HG03280 (cell line): ENCODE data around the gene TIMM22.

Source experiments
- ATAC-seq: cut with Tn5 transposase; IDR thresholded peaks from one replicate; pipeline ENCODE4 v1.9.1; 2021; ENCODE audit warnings: mild to moderate bottlenecking, moderate library complexity; ENCODE audit not compliant: unreplicated experiment

TIMM22 gene

DNA sequence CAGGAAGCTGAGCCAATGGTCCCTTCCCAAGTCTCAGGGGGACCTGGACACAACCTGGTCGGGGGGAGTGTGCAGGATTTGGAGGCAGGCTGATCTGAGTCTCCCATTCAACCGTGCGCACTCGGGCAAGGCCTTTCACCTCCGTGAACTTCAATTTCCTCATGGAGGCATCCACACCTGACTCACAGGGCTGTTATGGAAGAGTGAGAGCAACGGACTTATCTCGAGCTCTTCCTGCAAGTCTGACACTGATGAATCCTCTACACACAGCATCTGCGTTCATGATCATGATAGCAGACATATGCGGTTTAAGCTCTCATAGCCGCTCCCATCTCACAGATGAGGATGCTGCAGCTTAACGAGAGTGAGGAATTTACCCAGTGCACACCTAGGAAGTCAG is 21.6 kb downstream of the TIMM22 start:
- ATAC-seq = no peak

DNA sequence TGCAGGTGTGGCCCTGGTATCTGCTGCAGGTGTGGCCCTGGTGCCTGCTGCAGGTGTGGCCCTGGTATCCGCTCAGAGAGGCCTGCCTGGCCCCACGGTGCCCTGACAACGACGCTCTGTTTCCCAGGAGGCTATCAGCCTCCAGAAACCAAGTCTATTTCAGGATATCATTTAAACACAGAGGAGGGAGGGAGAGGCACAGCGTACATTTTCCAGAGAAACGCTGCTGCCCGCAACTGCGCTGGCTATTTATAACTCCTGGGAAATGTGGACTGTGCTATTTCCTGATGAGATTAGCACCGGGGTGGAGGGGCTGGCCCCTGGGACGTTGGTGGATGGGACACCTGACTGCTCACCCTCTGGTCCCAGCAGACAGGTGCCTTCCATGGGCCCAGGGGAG is 22.5 kb downstream of the TIMM22 start:
- no peak for ATAC-seq

- ATAC-seq = no peak
These were observed 24.2 kb downstream of the TIMM22 start for GRCh38 chr17:1021147-1021546.

DNA sequence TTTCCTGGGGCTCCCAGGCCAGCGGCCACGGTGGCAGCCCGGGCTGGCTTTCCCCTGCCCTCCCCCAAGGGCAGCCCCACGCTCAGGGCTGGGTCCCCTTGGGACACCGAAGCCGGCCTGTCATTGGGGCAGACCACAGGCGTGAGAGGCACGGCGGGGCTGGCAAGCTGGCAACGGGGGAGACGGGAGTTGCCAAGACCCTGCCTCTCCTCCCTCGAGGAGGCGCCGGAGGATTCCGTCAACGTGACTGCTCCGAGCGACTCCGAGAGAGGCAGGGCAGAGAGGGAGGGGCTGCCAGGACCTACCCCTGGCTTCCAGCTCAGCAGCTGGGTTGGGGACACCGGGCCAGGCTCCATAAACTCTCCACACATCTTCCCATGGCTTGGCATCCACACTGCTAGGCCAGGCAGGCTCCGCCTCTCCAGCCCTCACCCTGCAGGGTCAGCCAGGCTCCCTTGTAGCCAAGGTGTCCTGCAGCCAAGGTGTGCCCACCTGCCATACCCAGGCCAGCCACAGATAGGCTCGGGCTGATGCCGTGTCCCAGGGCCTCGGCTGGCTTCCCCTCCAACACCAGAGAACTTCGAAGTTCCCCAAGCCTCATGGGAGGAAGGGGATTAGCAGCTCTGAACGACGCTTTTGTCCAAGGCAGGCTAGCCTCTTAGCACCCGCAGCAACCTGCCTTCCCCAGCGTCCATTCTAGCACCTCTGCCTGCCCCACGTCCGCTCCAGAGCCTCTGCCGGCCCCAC is 25.5 kb downstream of the TIMM22 start:
- no peak for ATAC-seq

- ATAC-seq = no peak
These were observed 27.1 kb downstream of the TIMM22 start for GRCh38 chr17:1024076-1024475.

DNA sequence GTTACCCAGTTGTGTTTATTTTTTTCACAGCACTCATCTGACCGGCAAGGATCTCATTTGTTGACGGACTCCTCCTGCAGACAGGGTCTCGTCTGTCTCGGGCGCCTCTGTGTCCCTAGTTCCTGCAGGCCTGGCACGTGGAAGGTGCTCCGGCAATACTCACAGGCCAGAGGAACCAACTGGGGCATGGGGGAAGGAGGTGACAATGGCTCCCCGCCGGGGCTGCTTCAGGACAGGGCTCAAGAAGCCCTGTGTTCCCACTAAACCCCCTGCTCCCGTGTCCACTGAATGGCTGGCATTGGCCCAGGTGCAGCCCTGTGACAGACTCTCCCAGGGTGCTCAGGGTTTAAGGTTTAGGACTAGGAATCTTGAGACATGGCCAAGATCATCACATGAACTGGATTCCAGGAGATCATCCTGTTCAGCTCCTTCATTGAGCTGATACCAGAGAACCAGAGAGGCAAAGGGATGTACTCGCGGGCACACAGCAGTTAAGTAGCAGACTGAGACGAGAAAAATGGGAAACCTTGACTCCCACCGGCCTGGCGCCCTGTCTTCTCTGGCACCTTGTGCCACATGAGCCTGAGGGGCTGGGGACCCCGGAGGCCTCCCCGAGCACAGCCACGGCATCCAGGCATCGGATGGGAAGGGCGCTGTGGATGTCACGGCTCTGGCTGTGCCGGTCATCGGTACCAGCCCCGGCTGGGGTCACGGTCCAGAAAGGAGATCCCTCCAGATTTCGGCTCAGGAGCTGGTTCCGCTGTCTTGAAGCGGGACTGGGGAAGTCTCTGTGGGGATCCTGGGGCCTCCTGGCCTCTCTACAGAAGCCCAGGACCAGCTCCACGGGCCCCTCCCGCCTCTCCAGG is 29.0 kb downstream of the TIMM22 start:
- no peak for ATAC-seq

DNA sequence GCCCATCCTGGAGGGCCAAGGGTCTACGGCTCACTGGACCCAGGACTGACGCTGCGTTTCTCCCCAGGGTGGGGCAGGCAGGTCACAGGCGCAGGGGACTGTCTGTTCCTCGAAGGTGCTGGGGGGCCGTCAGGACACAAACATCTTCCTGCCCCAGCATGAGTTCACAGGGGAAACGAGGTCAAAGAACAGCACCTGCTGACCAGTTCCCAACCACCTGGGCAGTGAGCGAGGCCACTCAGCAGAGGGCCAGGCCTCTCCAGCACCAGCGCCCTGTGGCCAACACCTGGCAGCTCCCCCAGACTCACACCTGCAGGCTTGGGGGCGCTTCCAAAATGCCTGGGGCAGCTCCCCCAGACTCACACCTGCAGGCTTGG is 29.7 kb downstream of the TIMM22 start:
- ATAC-seq = no peak

DNA sequence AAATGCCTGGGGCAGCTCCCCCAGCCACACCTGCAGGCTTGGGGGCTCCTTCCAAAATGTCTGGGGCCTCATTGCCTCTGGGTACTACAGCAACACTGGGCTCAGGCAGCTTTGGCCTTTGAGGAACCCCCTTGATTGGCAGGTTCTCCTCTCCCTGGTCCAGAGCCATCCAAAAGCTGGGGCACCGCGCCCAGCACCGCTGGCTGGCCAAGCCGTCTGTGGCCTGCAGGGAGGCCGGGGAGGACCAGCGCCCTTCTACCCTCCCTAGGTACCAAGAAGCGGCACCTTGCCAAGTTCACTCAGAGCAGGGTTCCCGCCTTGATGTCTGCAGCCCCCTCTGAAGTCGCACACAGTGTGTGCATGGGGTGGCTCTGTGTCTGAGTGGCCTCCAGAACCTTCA is 30.1 kb downstream of the TIMM22 start:
- ATAC-seq = no peak

- no peak for ATAC-seq
These were observed 32.4 kb downstream of the TIMM22 start for GRCh38 chr17:1029196-1029921.

GRCh38 chr17:1029922-1030644 is 33.2 kb downstream of the TIMM22 start:
- no peak for ATAC-seq

DNA sequence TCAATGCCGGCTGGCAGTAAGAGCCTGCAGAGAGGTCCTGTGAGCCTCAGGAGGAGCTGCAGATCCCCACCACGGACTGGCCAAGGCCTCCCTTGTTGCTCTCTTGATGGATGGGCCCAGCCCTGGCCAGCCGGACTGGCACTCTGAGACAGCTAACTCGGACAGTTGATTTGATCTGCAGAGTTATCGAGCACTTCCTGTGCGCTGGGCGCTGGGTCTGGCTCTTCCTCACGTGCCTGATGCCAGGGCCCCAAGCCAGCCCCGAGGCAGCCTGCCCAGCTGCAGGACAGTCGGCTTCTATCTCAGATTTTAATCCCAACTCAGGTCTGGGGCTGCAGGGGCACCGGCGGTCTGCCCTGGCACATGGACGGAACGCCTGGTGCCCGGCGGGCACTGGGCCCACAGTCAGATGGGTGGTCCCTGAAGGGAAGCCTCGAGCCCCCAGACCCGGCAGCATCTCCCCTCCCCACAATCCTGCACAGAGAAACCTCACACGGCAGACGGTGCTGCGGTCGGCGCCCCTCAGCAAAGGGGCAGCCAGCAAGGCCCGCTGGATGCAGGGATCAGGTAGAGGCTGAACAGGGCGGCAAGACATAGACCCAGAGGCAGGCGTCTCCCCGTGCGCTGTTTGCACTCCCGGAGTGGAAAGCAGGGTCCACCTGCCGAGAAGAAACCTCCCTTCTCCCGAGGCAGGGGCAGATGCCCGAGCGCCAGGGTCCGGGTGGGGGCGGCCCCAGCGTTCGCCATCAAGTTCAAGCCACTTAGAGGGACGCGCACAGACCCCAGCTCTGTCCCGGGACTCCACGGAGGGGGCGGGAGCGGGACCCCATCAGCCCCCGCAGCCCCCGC is 34.0 kb downstream of the TIMM22 start:
- ATAC-seq = no peak

DNA sequence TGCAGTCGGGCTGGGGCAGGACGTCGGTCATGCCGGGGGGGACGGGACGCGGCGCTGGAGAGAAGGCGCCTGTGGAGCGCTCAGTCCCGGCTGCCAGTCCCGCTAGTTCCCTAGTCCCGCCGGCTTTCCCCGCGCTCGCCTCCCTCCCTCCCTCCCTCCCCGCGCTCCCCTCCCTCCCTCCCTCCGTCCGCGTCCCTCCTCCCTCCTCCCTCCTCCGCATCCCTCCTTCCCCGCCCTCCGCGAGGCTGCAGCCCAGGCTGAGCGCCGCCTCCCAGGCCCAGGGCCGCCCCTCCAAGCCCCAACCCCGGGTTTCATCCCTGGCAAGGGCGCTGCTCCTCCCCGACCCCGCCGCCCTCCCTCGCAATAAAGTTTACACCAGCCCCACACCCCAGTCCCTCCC is 34.8 kb downstream of the TIMM22 start:
- no peak for ATAC-seq

DNA sequence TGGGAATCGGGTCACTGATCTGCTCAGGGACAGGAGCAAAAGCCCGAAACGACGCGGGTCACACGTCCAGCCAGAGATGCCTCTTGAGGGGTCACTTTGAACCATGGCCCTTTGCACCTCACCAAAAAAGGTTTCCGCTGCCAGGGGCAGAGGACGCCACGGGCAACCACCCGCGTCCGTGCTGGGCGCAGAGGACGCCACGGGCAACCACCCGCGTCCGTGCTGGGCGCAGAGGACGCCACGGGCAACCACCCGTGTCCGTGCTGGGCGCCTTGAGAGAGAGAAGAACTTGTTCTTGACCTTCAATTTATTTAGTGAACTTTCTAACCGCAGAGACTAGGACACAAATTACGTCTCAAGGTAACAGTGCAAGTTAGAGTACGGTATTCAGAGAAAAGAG is 35.5 kb downstream of the TIMM22 start:
- ATAC-seq = no peak

GRCh38 chr17:1033503-1033902 is 36.6 kb downstream of the TIMM22 start:
- ATAC-seq = no peak

- ATAC-seq = no peak
These were observed 37.8 kb downstream of the TIMM22 start for GRCh38 chr17:1034652-1035210.

DNA sequence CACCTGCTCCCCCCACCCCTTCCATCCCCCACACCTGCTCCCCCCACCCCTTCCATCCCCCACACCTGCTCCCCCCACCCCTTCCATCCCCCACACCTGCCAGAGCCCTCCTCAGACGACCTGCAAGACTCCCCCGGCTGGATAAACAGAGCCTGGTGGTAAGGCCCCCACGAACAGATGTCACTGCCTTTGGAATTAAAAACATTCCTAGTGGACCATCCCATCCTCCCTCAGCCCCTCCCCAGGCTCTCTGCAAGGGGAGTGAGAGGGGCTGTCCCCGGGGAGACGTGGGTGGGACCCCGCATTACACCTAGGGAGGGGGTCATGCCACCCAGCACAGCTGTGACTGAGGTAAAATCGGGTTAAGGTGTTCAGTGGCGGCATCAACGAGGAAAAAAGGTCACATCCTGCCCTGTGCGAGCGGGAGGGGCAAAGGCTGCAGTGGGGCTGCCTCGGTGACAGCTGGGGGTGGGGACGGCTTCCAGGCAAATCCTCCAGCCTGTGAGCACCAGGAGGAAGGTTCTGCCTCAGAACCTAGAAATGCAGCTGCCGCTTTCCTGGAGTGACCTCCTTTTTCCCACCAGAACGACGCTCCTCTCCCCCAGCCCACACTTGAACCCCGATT is 38.7 kb downstream of the TIMM22 start:
- ATAC-seq = no peak

- no peak for ATAC-seq
These were observed 39.4 kb downstream of the TIMM22 start for GRCh38 chr17:1036171-1036844.

- ATAC-seq = no peak
These were observed 39.9 kb downstream of the TIMM22 start for GRCh38 chr17:1036845-1037237.
